Left lung (tissue), 10 donors: Measurements from ENCODE around the gene SPACDR. TPM values are rescaled to one million over a fixed set of nuclear protein-coding genes. Genes with fewer than 3 reads are reported as not detected.

Source experiments
- ATAC-seq: fragments of 200-7000 bp; cut with Tn5 transposase; one replicate; pipeline ENCODE4 v1.9.1; 2020; ENCODE audit warnings: moderate library complexity
- DNase-seq, 4 donors: peaks; one replicate each; pipeline ENCODE4 v3.0.0-alpha.2; 2013 to 2020
- H3K27ac ChIP-seq, 2 donors: fragments of 200-600 bp; sonication (generic) in 1 of 2; one replicate each; pipeline versions ENCODE4 v1.5.0 to v1.8.0; 2020 to 2021
- H3K27me3 ChIP-seq, 2 donors: fragments of 200-600 bp; sonication (generic) in 1 of 2; one replicate each; pipeline versions ENCODE4 v1.5.0 to v1.8.0; 2020 to 2021
- H3K36me3 ChIP-seq, 2 donors: fragments of 200-600 bp; sonication (generic) in 1 of 2; one replicate each; pipeline versions ENCODE4 v1.5.0 to v1.8.0; 2020 to 2021
- H3K4me1 ChIP-seq, 2 donors: fragments of 200-600 bp; one replicate each; pipeline ENCODE4 v1.8.0; 2021
- H3K4me3 ChIP-seq, 2 donors: fragments of 200-600 bp; sonication (generic) in 1 of 2; one replicate each; pipeline versions ENCODE4 v1.5.0 to v1.8.0; 2020 to 2021; ENCODE audit warnings: mild to moderate bottlenecking in 1 of 2
- H3K9me3 ChIP-seq, 2 donors: fragments of 200-600 bp; sonication (generic) in 1 of 2; one replicate each; pipeline versions ENCODE4 v1.5.0 to v1.8.0; 2020 to 2021
- CTCF ChIP-seq, 2 donors: fragments of 200-600 bp; sonication (generic) in 1 of 2; IDR thresholded peaks; one replicate each; pipeline versions ENCODE4 v1.5.0 to v1.8.0; 2021; ENCODE audit warnings: antibody characterized with exemption in 2 of 2
- intact Hi-C, 2 donors: fragments of 100-400 bp; cut with DNase I; formaldehyde crosslinking; loops; one replicate each; pipeline versions ENCODE4 v1.11.2 to v1.14.2; 2022
- polyA plus RNA-seq, 6 donors: library from polyadenylated mRNA; unstranded; fragments of 120-200 nt; gene quantifications; one replicate each; pipeline ENCODE4 v1.2.1, GENCODE V29; 2013; ENCODE audit not compliant: insufficient read length in 6 of 6
- total RNA-seq, 2 donors: library from RNA; stranded (reverse); fragmentation: NEBNext Ultra II Directional; extraction: Animal tissue kit (Norgen Biotek cat#: 25700); gene quantifications; one replicate each; pipeline ENCODE4 v1.2.1, GENCODE V29; 2021
- donor health status: DM: no; HTN: yes; CAD: no.
- donor health status: DM: no; HTN: no; CAD: no.

SPACDR gene
- total and polyA plus RNA-seq, 8 donors = 0.41 to 5.6 (median 4.0) TPM

- intact Hi-C loops = loop anchor here in 1 of 2 donors (10.0 kb wide), 1 partner anchor 209 kb away; no protein-coding TSS in a partner anchor
- Histone ChIP-seq H3K4me1 (peaks cover 21 to 63% of the 10 kb centered on the region in 2 donors), H3K9me3 (no peaks in the 10 kb centered on the region), H3K36me3 (peaks cover 0 to 41% of the 10 kb centered on the region in 2 donors), H3K27ac (peak overlapping the region in 1 of 2 donors; percentile 46), H3K27me3 (no peaks in the 10 kb centered on the region), H3K4me3 (peak overlapping the region in 1 of 2 donors; percentile 97)
- no peak for DNase-seq
- no peak for ATAC-seq
- no peak for TF ChIP-seq CTCF (IDR thresholded peaks at IDR 0.05)
Measured at GRCh38 chr7:100475549-100475948, 11.5 kb upstream of the SPACDR start.

GRCh38 chr7:100472854-100473499, 8.9 kb upstream of the SPACDR start:
- no peaks in the 10 kb centered on the region for H3K9me3 ChIP-seq
- H3K4me1 ChIP-seq = peaks cover 21 to 67% of the 10 kb centered on the region in 2 donors
- intact Hi-C loops = loop anchor here (5.0 to 10.0 kb wide), 2 partner anchors 84 to 212 kb away; no protein-coding TSS in a partner anchor
- H3K36me3 ChIP-seq = peaks cover 0 to 60% of the 10 kb centered on the region in 2 donors
- TF ChIP-seq CTCF (IDR thresholded peaks at IDR 0.05) = no peak
- ATAC-seq (peak; percentile 41), DNase-seq (peak in 1 of 4 donors; percentile 48)
- peak overlapping the region; percentile 48 to 66 for H3K27ac ChIP-seq
- H3K27me3 ChIP-seq = no peaks in the 10 kb centered on the region
- peak overlapping the region in 1 of 2 donors; percentile 16 for H3K4me3 ChIP-seq

- H3K27ac ChIP-seq = peak overlapping the region; percentile 48 to 66
- intact Hi-C loops = loop anchor here (5.0 to 10.0 kb wide), 2 partner anchors 85 to 213 kb away; no protein-coding TSS in a partner anchor
Measured at GRCh38 chr7:100472121-100472851, 8.2 kb upstream of the SPACDR start.

GRCh38 chr7:100471021-100471420, 7.0 kb upstream of the SPACDR start:
- no peak overlapping the region for H3K4me3 ChIP-seq
- no peaks in the 10 kb centered on the region for H3K9me3 ChIP-seq
- peaks cover 0 to 75% of the 10 kb centered on the region in 2 donors for H3K36me3 ChIP-seq
- H3K27me3 ChIP-seq = no peaks in the 10 kb centered on the region
- intact Hi-C loops = loop anchor here (5.0 to 10.0 kb wide), 2 partner anchors 86 to 214 kb away; no protein-coding TSS in a partner anchor
- ATAC-seq (no peak), DNase-seq (no peak)
- peaks cover 10 to 60% of the 10 kb centered on the region in 2 donors for H3K4me1 ChIP-seq
- no peak for TF ChIP-seq CTCF (IDR thresholded peaks at IDR 0.05)
- H3K27ac ChIP-seq = peak overlapping the region in 1 of 2 donors; percentile 3

More at GRCh38 chr7:100472121-100472851, 8.2 kb upstream of the SPACDR start:
- Histone ChIP-seq H3K4me1 (peaks cover 21 to 62% of the 10 kb centered on the region in 2 donors), H3K27me3 (no peaks in the 10 kb centered on the region), H3K36me3 (peaks cover 0 to 67% of the 10 kb centered on the region in 2 donors), H3K4me3 (peak overlapping the region in 1 of 2 donors; percentile 16), H3K9me3 (no peaks in the 10 kb centered on the region)
- ATAC-seq = peak; percentile 56
- DNase-seq = peak in 1 of 4 donors; percentile 56
- no peak for TF ChIP-seq CTCF (IDR thresholded peaks at IDR 0.05)
